Breast epithelium (tissue), 4 donors: Measurements from ENCODE around the gene WWTR1. TPM values are rescaled to one million over a fixed set of nuclear protein-coding genes. Genes with fewer than 3 reads are reported as not detected.

ENCODE experiments used
- DNase-seq, 2 donors: peaks; one replicate each; pipeline ENCODE4 v3.0.0-alpha.2; 2019; ENCODE audit warnings: low spot score in 2 of 2
- H3K27ac ChIP-seq, 2 donors: fragments of 200-600 bp; sonication (generic) in 1 of 2; one replicate each; pipeline ENCODE4 v1.5.1; 2016 to 2019; ENCODE audit warnings: mild to moderate bottlenecking in 1 of 2
- H3K27me3 ChIP-seq, 2 donors: fragments of 200-600 bp; sonication (generic) in 1 of 2; one replicate each; pipeline versions ENCODE4 v1.5.1 to v1.6.0; 2017 to 2019; ENCODE audit warnings: control low read depth in 1 of 2, mild to moderate bottlenecking in 1 of 2
- H3K36me3 ChIP-seq: fragments of 200-600 bp; one replicate; pipeline ENCODE4 v1.5.1; 2019
- H3K4me1 ChIP-seq, 2 donors: fragments of 200-600 bp; sonication (generic); one replicate each; pipeline ENCODE4 v1.5.1; 2016 to 2019; ENCODE audit warnings: control low read depth in 1 of 2
- H3K4me3 ChIP-seq, 3 donors: fragments of 200-600 bp; sonication (generic); 1 replicate in 2 of 3; 2 replicates in 1 of 3; pipeline ENCODE4 v1.5.1; 2016 to 2019; ENCODE audit warnings: mild to moderate bottlenecking in 3 of 3, moderate library complexity in 2 of 3
- H3K9me3 ChIP-seq, 2 donors: fragments of 200-600 bp; sonication (generic) in 1 of 2; one replicate each; pipeline ENCODE4 v1.5.1; 2016 to 2019; ENCODE audit warnings: control low read depth in 1 of 2
- POLR2A ChIP-seq: fragments of 450-650 bp; IDR thresholded peaks from one replicate; pipeline ENCODE4 v1.6.1; 2016; ENCODE audit warnings: antibody characterized with exemption, mild to moderate bottlenecking, moderate library complexity
- POLR2AphosphoS5 ChIP-seq, 3 donors: sonication (generic); formaldehyde crosslinking; IDR thresholded peaks; one replicate each; pipeline ENCODE4 v1.6.1; 2017; ENCODE audit warnings: antibody characterized with exemption in 3 of 3
- intact Hi-C: fragments of 100-400 bp; cut with DNase I; formaldehyde crosslinking; loops from one replicate; pipeline ENCODE4 v1.15.1; 2023; ENCODE audit warnings: low total_unique reads
- total RNA-seq, 3 donors: library from RNA; depleted of rRNA; stranded (reverse); fragments of >200 nt; gene quantifications; one replicate each; pipeline ENCODE4 v1.1.0, GENCODE V29; 2016
- TF ChIP-seq, protein P1 (sequence below), 3 donors: fragments of 450-650 bp; IDR thresholded peaks; one replicate each; pipeline ENCODE4 v1.5.1; 2016 to 2017; ENCODE audit warnings: antibody characterized with exemption in 3 of 3, mild to moderate bottlenecking in 3 of 3, moderate library complexity in 3 of 3

Gene WWTR1
- total RNA-seq, 3 donors from 2014 or later: 53.6 to 98.2 (median 91.4) TPM

- DNase-seq: no peak
- intact Hi-C loops: loop anchor here (5.0 kb wide), 1 partner anchor 508 kb away; no protein-coding TSS in a partner anchor
- no peaks in the 10 kb centered on the region for H3K9me3 ChIP-seq
- H3K27ac ChIP-seq: peak overlapping the region; percentile 26 to 46
- TF ChIP-seq, protein P1, sequence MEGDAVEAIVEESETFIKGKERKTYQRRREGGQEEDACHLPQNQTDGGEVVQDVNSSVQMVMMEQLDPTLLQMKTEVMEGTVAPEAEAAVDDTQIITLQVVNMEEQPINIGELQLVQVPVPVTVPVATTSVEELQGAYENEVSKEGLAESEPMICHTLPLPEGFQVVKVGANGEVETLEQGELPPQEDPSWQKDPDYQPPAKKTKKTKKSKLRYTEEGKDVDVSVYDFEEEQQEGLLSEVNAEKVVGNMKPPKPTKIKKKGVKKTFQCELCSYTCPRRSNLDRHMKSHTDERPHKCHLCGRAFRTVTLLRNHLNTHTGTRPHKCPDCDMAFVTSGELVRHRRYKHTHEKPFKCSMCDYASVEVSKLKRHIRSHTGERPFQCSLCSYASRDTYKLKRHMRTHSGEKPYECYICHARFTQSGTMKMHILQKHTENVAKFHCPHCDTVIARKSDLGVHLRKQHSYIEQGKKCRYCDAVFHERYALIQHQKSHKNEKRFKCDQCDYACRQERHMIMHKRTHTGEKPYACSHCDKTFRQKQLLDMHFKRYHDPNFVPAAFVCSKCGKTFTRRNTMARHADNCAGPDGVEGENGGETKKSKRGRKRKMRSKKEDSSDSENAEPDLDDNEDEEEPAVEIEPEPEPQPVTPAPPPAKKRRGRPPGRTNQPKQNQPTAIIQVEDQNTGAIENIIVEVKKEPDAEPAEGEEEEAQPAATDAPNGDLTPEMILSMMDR (IDR thresholded peaks at IDR 0.05): no peak
- TF ChIP-seq POLR2AphosphoS5 (IDR thresholded peaks at IDR 0.05): no peak
- no peak for TF ChIP-seq POLR2A
- no peaks in the 10 kb centered on the region for H3K36me3 ChIP-seq
- no peaks in the 10 kb centered on the region for H3K27me3 ChIP-seq
- H3K4me3 ChIP-seq: no peak overlapping the region
- no peaks in the 10 kb centered on the region for H3K4me1 ChIP-seq
Observed at GRCh38 chr3:149529099-149529498, 128.7 kb downstream of the WWTR1 start.

DNA sequence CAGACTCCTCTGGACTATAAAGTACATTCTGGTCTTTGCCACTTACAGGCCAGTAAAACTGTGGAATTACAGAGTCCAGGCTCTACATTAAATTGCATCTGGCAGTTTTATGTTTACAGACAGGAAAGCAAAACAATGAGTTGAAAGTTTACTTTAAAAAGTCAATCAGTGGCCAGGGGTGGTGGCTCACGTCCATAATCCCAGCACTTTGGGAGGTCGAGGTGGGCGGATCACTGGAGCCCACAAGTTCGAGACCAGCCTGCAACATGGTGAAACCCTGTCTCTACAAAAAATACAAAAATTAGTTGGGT lies 129.5 kb downstream of the WWTR1 start:
- intact Hi-C loops: loop anchor here (5.0 kb wide), 1 partner anchor 509 kb away; no protein-coding TSS in a partner anchor
- no peaks in the 10 kb centered on the region for H3K4me1 ChIP-seq
- H3K27ac ChIP-seq: peak overlapping the region; percentile 26 to 46
- H3K36me3 ChIP-seq: no peaks in the 10 kb centered on the region
- no peak for DNase-seq
- H3K27me3 ChIP-seq: no peaks in the 10 kb centered on the region
- H3K9me3 ChIP-seq: no peaks in the 10 kb centered on the region
- TF ChIP-seq POLR2A: no peak
- TF ChIP-seq POLR2AphosphoS5 (IDR thresholded peaks at IDR 0.05): no peak
- TF ChIP-seq, protein P1 (IDR thresholded peaks at IDR 0.05): no peak
- no peak overlapping the region for H3K4me3 ChIP-seq

DNA sequence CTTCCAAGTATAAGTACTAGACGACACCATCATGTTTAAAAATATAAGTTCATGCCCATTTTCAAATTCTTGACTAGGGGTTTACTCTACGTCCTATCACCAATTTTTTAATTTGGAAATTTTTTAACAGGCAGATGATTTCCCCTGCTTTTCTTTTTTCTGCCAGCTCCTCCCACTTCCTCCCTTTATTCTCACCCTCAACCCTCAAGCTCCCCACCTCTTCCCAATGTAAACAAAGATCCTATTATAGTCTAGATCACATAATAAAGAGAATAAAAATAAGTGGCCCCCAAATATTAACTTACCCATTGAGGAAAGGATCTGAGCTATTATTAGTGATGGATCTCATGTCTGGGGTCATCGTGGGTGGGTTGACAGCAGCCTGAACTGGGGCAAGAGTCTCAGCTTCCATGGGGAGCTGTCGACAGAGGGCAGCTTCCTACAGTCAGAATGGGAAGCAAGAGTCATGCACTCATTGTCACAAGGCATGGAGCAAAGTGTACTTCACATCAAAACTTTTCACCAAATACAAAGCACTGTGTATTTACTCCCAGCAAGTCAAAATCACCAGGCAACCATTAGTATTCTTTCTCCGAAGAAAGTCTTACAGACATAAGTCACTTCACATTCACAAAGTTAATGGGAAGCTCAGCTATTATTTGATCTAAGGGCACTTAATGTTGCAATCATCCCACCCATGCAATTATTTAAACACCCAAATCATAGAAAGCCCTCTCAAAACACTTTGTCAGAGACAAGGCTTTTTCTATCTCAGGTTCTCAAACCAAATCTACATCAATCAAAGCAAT lies 130.1 kb downstream of the WWTR1 start:
- DNase-seq: no peak
- Histone ChIP-seq H3K4me3 (no peak overlapping the region), H3K27me3 (no peaks in the 10 kb centered on the region), H3K9me3 (no peaks in the 10 kb centered on the region), H3K36me3 (no peaks in the 10 kb centered on the region), H3K4me1 (no peaks in the 10 kb centered on the region), H3K27ac (peak overlapping the region; percentile 26 to 46)
- TF ChIP-seq POLR2AphosphoS5 (IDR thresholded peaks at IDR 0.05) (no peak), POLR2A (no peak)
- TF ChIP-seq, protein P1 (IDR thresholded peaks at IDR 0.05): no peak
- intact Hi-C loops: loop anchor here (5.0 kb wide), 1 partner anchor 510 kb away; no protein-coding TSS in a partner anchor

- Histone ChIP-seq H3K36me3 (peaks cover 3% of the 10 kb centered on the region), H3K4me3 (no peak overlapping the region), H3K9me3 (no peaks in the 10 kb centered on the region), H3K4me1 (no peaks in the 10 kb centered on the region), H3K27me3 (no peaks in the 10 kb centered on the region), H3K27ac (no peak overlapping the region)
- DNase-seq: no peak
- intact Hi-C loops: no loop called here
- TF ChIP-seq, protein P1 (IDR thresholded peaks at IDR 0.05): no peak
- TF ChIP-seq POLR2AphosphoS5 (IDR thresholded peaks at IDR 0.05): no peak
- no peak for TF ChIP-seq POLR2A
Observed at GRCh38 chr3:149523512-149524299, 134.1 kb downstream of the WWTR1 start.

- intact Hi-C loops: no loop called here
- Histone ChIP-seq H3K4me3 (no peak overlapping the region), H3K4me1 (no peaks in the 10 kb centered on the region), H3K36me3 (peaks cover 3% of the 10 kb centered on the region), H3K9me3 (no peaks in the 10 kb centered on the region), H3K27me3 (no peaks in the 10 kb centered on the region), H3K27ac (no peak overlapping the region)
- TF ChIP-seq, protein P1 (IDR thresholded peaks at IDR 0.05): no peak
- no peak for TF ChIP-seq POLR2A
- TF ChIP-seq POLR2AphosphoS5 (IDR thresholded peaks at IDR 0.05): no peak
- DNase-seq: no peak
Observed at GRCh38 chr3:149519912-149520311, 137.9 kb downstream of the WWTR1 start.
